Glutamatergic neuron (in vitro differentiated cells): ENCODE data around the gene PTPRT. TPM values are rescaled to one million over a fixed set of nuclear protein-coding genes. Genes with fewer than 3 reads are reported as not detected.

Experiments used
- DNase-seq: peaks from one replicate; pipeline ENCODE4 v3.0.0; 2022
- H3K27ac Mint-ChIP-seq: one replicate; pipeline ENCODE4 v1.8.0; 2020; ENCODE audit warnings: mild to moderate bottlenecking, mixed read lengths, inconsistent platforms; ENCODE audit not compliant: unreplicated experiment
- H3K27me3 Mint-ChIP-seq: one replicate; pipeline ENCODE4 v1.8.0; 2020; ENCODE audit warnings: mild to moderate bottlenecking, moderate library complexity, mixed read lengths, inconsistent platforms; ENCODE audit not compliant: unreplicated experiment
- H3K36me3 Mint-ChIP-seq: one replicate; pipeline ENCODE4 v1.8.0; 2020; ENCODE audit warnings: mild to moderate bottlenecking, mixed read lengths, inconsistent platforms; ENCODE audit not compliant: unreplicated experiment
- H3K4me1 Mint-ChIP-seq: one replicate; pipeline ENCODE4 v1.8.0; 2020; ENCODE audit warnings: mild to moderate bottlenecking, low read depth, mixed read lengths, inconsistent platforms; ENCODE audit not compliant: unreplicated experiment
- H3K4me3 Mint-ChIP-seq: one replicate; pipeline ENCODE4 v1.8.0; 2020; ENCODE audit warnings: mild to moderate bottlenecking, mixed read lengths, inconsistent platforms; ENCODE audit not compliant: unreplicated experiment
- H3K9me3 Mint-ChIP-seq: one replicate; pipeline ENCODE4 v1.8.0; 2020; ENCODE audit warnings: mild to moderate bottlenecking, moderate library complexity, mixed read lengths, inconsistent platforms; ENCODE audit not compliant: unreplicated experiment
- CTCF ChIP-seq: fragments of 200-600 bp; sonication (generic); IDR thresholded peaks from one replicate; pipeline ENCODE4 v1.5.0; 2021; ENCODE audit not compliant: partially characterized antibody, unreplicated experiment
- total RNA-seq: library from RNA; stranded (reverse); fragmentation: NEBNext Ultra II Directional; extraction: Animal tissue kit (Norgen Biotek cat#: 25700); gene quantifications from one replicate; pipeline ENCODE4 v1.2.1, GENCODE V29; 2021; ENCODE audit not compliant: unreplicated experiment

The PTPRT gene
- total RNA-seq, 1 donor from 2014 or later = 1.9 TPM

- Mint-ChIP-seq H3K4me3 (no peak overlapping the region), H3K36me3 (no peaks in the 10 kb centered on the region), H3K27ac (no peak overlapping the region), H3K4me1 (no peaks in the 10 kb centered on the region), H3K27me3 (no peaks in the 10 kb centered on the region), H3K9me3 (no peaks in the 10 kb centered on the region)
- TF ChIP-seq CTCF = no peak
- DNase-seq = no peak
Observed at GRCh38 chr20:43037605-43038309, 151.9 kb downstream of the PTPRT start.

GRCh38 chr20:43034981-43035724 is 154.6 kb downstream of the PTPRT start:
- TF ChIP-seq CTCF = no peak
- Mint-ChIP-seq H3K4me3 (no peak overlapping the region), H3K9me3 (no peaks in the 10 kb centered on the region), H3K27me3 (no peaks in the 10 kb centered on the region), H3K4me1 (no peaks in the 10 kb centered on the region), H3K36me3 (no peaks in the 10 kb centered on the region), H3K27ac (no peak overlapping the region)
- no peak for DNase-seq

GRCh38 chr20:43032459-43032858 is 157.2 kb downstream of the PTPRT start:
- H3K27me3 Mint-ChIP-seq = no peaks in the 10 kb centered on the region
- H3K9me3 Mint-ChIP-seq = no peaks in the 10 kb centered on the region
- DNase-seq = no peak
- no peak overlapping the region for H3K4me3 Mint-ChIP-seq
- H3K4me1 Mint-ChIP-seq = peaks cover 4% of the 10 kb centered on the region
- no peak for TF ChIP-seq CTCF
- no peaks in the 10 kb centered on the region for H3K36me3 Mint-ChIP-seq
- H3K27ac Mint-ChIP-seq = no peak overlapping the region

- DNase-seq = no peak
- Mint-ChIP-seq H3K9me3 (no peaks in the 10 kb centered on the region), H3K27me3 (no peaks in the 10 kb centered on the region), H3K36me3 (no peaks in the 10 kb centered on the region), H3K4me1 (peaks cover 4% of the 10 kb centered on the region), H3K4me3 (no peak overlapping the region), H3K27ac (no peak overlapping the region)
- TF ChIP-seq CTCF = no peak
Observed at GRCh38 chr20:43029176-43029575, 160.5 kb downstream of the PTPRT start.

- no peaks in the 10 kb centered on the region for H3K27me3 Mint-ChIP-seq
- no peak overlapping the region for H3K4me3 Mint-ChIP-seq
- H3K27ac Mint-ChIP-seq = no peak overlapping the region
- no peak for DNase-seq
- no peak for TF ChIP-seq CTCF
- H3K9me3 Mint-ChIP-seq = no peaks in the 10 kb centered on the region
- peaks cover 4% of the 10 kb centered on the region for H3K4me1 Mint-ChIP-seq
- no peaks in the 10 kb centered on the region for H3K36me3 Mint-ChIP-seq
Observed at GRCh38 chr20:43028470-43028869, 161.2 kb downstream of the PTPRT start.
